Kidney epithelial cell (primary cell): ENCODE measurements around the gene NRM. TPM values are rescaled to one million over a fixed set of nuclear protein-coding genes. Genes with fewer than 3 reads are reported as not detected.
A peak's percentile ranks its signal among the peaks of the same experiment; 100 is the strongest.

Experiments used
- DNase-seq: peaks from one replicate; pipeline ENCODE4 v3.0.0-alpha.2; 2010; ENCODE audit warnings: low read depth
- H3K27me3 ChIP-seq: 2 replicates; pipeline ENCODE4 v1.6.0; 2011; ENCODE audit warnings: low read length; ENCODE audit not compliant: control insufficient read depth, insufficient read depth
- H3K36me3 ChIP-seq: 2 replicates; pipeline ENCODE4 v1.5.1; 2011; ENCODE audit warnings: low read length; ENCODE audit not compliant: control insufficient read depth, insufficient read depth
- H3K4me3 ChIP-seq: 2 replicates; pipeline ENCODE4 v1.5.1; 2011; ENCODE audit warnings: low read depth, mild to moderate bottlenecking, control low read depth, low read length
- total RNA-seq: library from RNA; depleted of rRNA; stranded (reverse); fragments of >200 nt; gene quantifications from 2 replicates; pipeline ENCODE4 v1.2.3, GENCODE V29; 2015
- TF ChIP-seq, protein P1 (sequence below): IDR thresholded peaks from 2 replicates; pipeline ENCODE4 v1.5.1; 2011; ENCODE audit warnings: mild to moderate bottlenecking, moderate library complexity, low read length, control low read depth, inconsistent platforms; ENCODE audit not compliant: insufficient read depth, poor library complexity, severe bottlenecking

Gene NRM
- total RNA-seq, 1 donor from 2014 or later = 10.4 TPM

- no peak for DNase-seq
- TF ChIP-seq, protein P1, sequence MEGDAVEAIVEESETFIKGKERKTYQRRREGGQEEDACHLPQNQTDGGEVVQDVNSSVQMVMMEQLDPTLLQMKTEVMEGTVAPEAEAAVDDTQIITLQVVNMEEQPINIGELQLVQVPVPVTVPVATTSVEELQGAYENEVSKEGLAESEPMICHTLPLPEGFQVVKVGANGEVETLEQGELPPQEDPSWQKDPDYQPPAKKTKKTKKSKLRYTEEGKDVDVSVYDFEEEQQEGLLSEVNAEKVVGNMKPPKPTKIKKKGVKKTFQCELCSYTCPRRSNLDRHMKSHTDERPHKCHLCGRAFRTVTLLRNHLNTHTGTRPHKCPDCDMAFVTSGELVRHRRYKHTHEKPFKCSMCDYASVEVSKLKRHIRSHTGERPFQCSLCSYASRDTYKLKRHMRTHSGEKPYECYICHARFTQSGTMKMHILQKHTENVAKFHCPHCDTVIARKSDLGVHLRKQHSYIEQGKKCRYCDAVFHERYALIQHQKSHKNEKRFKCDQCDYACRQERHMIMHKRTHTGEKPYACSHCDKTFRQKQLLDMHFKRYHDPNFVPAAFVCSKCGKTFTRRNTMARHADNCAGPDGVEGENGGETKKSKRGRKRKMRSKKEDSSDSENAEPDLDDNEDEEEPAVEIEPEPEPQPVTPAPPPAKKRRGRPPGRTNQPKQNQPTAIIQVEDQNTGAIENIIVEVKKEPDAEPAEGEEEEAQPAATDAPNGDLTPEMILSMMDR = no peak
- Histone ChIP-seq H3K27me3 (no peaks in the 10 kb centered on the region), H3K4me3 (peak overlapping the region; percentile 85), H3K36me3 (peaks cover 1% of the 10 kb centered on the region)
These were observed 5.4 kb downstream of the NRM start for GRCh38 chr6:30685157-30686008.

DNA sequence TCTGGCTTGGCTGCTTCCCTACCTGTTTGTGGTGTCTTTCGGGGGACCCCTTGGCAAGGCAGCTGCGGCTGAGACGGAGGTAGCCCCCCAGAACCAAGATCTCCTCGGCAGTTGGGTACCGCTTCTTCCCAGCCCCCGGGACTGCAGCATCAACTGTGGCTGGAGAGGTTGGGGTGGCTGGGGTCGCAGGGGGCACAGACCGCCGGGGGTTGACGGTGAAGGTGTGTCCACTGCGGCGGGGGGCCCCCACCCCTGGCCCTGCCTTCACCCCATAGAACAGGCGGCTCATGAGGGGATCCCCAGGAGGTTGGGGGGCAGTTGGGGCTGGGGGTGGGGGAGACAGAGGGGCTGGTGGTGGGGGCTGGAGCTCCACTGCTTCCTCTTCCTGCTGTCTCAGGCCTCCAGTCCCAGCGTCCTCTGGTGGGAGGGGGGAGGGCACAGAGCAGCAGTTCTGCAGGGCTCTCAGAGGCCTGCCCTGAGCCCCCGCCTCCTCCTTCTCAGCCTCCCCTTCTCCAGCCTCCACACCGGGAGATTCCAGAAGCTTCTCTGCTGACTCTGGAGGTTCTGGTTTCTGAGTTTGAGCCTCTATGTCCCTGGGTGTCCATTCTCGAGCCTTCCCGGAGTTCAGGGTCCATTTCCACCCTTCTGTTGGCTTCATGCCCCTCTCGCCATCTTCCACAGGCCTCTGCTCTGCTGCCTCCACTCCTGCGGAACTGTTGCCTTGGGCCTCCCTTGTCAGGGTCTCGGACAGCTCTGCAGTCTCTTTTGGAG lies 6.2 kb downstream of the NRM start:
- DNase-seq = no peak
- TF ChIP-seq, protein P1 = no peak
- peak overlapping the region; percentile 85 for H3K4me3 ChIP-seq
- peaks cover 1% of the 10 kb centered on the region for H3K36me3 ChIP-seq
- H3K27me3 ChIP-seq = no peaks in the 10 kb centered on the region

- DNase-seq = no peak
- Histone ChIP-seq H3K4me3 (peak overlapping the region; percentile 85), H3K36me3 (peaks cover 1% of the 10 kb centered on the region)
These were observed 6.8 kb downstream of the NRM start for GRCh38 chr6:30683980-30684338.

GRCh38 chr6:30683183-30683979 lies 7.4 kb downstream of the NRM start:
- Histone ChIP-seq H3K4me3 (peak overlapping the region; percentile 85), H3K27me3 (no peaks in the 10 kb centered on the region), H3K36me3 (peaks cover 3% of the 10 kb centered on the region)
- TF ChIP-seq, protein P1 = no peak
- no peak for DNase-seq

More at GRCh38 chr6:30683980-30684338, 6.8 kb downstream of the NRM start:
- TF ChIP-seq, protein P1 = no peak
- no peaks in the 10 kb centered on the region for H3K27me3 ChIP-seq

GRCh38 chr6:30682143-30683117 lies 8.4 kb downstream of the NRM start:
- H3K4me3 ChIP-seq = peak overlapping the region; percentile 85
- TF ChIP-seq, protein P1 = no peak
- peak; percentile 65 for DNase-seq
- no peaks in the 10 kb centered on the region for H3K27me3 ChIP-seq
- peaks cover 3% of the 10 kb centered on the region for H3K36me3 ChIP-seq
